IMR-90 (cell line): ENCODE data around the gene SHISAL1. TPM values are rescaled to one million over a fixed set of nuclear protein-coding genes. Genes with fewer than 3 reads are reported as not detected.

ENCODE experiments used
- BHLHE40 ChIP-seq: fragments of 150-350 bp; IDR thresholded peaks from 2 replicates; pipeline ENCODE4 v1.6.1; 2016; ENCODE audit warnings: mild to moderate bottlenecking, low read depth, low read length
- FOS ChIP-seq: fragments of 150-350 bp; IDR thresholded peaks from 2 replicates; pipeline ENCODE4 v1.6.1; 2016; ENCODE audit warnings: low read depth, low read length
- MAZ ChIP-seq: IDR thresholded peaks from 2 replicates; pipeline ENCODE4 v1.6.1; 2012; ENCODE audit warnings: low read depth, mild to moderate bottlenecking, low read length, improper control_type of control experiment, moderate library complexity, borderline replicate concordance
- SMC3 ChIP-seq: fragments of 150-350 bp; IDR thresholded peaks from 2 replicates; pipeline ENCODE4 v1.6.1; 2016; ENCODE audit warnings: low read depth, mild to moderate bottlenecking, antibody characterized with exemption, low read length, moderate library complexity
- polyA plus RNA-seq, 3 experiments: library from polyadenylated mRNA; depleted of rRNA; stranded (reverse); fragments of >200 nt; gene quantifications; 2 replicates each; pipeline ENCODE4 v1.2.3, GENCODE V29; 2012; ENCODE audit warnings: low replicate concordance in 1 of 3
- total RNA-seq: library from RNA; depleted of rRNA; stranded (reverse); fragments of >200 nt; gene quantifications from 2 replicates; pipeline ENCODE4 v1.2.3, GENCODE V29; 2012
- TF ChIP-seq, protein P1 (sequence below): conservative IDR thresholded peaks from 2 replicates; pipeline ENCODE4 v1.5.1; 2012; ENCODE audit warnings: mild to moderate bottlenecking, low read depth, low read length, improper control_type of control experiment

SHISAL1 gene
- total and polyA plus RNA-seq, 2 of the 4 experiments (the other 2 are of a cell fraction): 1.0 to 1.4 TPM

DNA sequence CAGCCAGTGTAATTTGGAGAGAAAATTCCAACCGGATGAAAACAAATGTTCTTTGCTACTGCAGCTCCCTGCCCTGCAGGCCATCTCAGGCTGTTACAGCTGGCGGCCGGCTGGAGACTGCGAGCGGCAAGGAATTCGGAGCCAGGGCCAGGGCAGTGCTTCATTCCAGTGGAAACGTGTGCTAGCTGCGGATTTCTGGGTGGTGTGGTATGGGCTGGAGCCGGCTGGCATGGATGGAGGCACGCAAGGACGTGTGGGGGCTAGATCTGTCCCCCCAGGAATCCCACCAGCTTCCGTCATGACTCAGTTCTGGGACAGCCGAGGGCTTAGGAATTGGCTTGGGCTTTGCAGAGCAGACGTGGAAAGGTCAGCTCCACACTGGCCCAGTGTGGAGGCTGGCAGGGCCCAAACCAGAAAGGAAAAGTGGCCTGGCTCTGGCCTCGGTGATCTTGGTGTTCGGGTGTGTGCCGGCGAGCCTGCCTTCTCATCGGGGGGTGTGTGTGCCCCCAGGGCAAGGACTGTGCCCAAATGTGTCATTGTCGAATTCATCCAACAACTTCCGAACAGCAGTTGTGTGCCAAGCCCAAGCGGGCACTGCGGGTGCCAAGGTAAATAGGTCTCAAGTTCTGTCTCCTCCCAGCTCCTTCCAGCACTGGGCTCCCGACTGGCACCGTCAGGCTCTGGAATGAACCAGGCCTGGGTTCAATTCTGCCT lies 48.1 kb upstream of the SHISAL1 start (continued):
- TF ChIP-seq, protein P1, sequence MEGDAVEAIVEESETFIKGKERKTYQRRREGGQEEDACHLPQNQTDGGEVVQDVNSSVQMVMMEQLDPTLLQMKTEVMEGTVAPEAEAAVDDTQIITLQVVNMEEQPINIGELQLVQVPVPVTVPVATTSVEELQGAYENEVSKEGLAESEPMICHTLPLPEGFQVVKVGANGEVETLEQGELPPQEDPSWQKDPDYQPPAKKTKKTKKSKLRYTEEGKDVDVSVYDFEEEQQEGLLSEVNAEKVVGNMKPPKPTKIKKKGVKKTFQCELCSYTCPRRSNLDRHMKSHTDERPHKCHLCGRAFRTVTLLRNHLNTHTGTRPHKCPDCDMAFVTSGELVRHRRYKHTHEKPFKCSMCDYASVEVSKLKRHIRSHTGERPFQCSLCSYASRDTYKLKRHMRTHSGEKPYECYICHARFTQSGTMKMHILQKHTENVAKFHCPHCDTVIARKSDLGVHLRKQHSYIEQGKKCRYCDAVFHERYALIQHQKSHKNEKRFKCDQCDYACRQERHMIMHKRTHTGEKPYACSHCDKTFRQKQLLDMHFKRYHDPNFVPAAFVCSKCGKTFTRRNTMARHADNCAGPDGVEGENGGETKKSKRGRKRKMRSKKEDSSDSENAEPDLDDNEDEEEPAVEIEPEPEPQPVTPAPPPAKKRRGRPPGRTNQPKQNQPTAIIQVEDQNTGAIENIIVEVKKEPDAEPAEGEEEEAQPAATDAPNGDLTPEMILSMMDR: peak; percentile 33; the same call in 1 of the 2 replicates
- peak; percentile 57; the same call in 1 of the 2 replicates for TF ChIP-seq MAZ
- TF ChIP-seq SMC3: peak; percentile 19; the same call in 1 of the 2 replicates
- TF ChIP-seq FOS: peak; percentile 70
- TF ChIP-seq BHLHE40: peak; percentile 79
